SK-N-SH (cell line): Measurements from ENCODE around the gene CDH23. TPM values are rescaled to one million over a fixed set of nuclear protein-coding genes. Genes with fewer than 3 reads are reported as not detected.
A peak's percentile ranks its signal among the peaks of the same experiment; 100 is the strongest.

ENCODE experiments used
- CTCF ChIA-PET: fragments of 300-600, 350-600 bp; formaldehyde crosslinking; extraction: SDS; loops from one replicate; lab custom pipeline; 2021; lab: Yijun Ruan, JAX
- POLR2A ChIA-PET: fragments of 350-600 bp; sonication (Branson Sonifier 250); formaldehyde crosslinking; extraction: SDS; loops from one replicate; lab custom pipeline; 2020; ENCODE audit warnings: antibody characterized with exemption, inconsistent platforms; lab: Yijun Ruan, JAX
- DNase-seq: peaks from one replicate; pipeline ENCODE4 v3.0.0; 2012
- H2AFZ ChIP-seq: fragments of 200-600 bp; sonication (generic); 2 replicates; pipeline ENCODE4 v1.8.1; 2016; ENCODE audit warnings: antibody characterized with exemption, mild to moderate bottlenecking, low read depth
- H3F3A ChIP-seq: fragments of 200-600 bp; sonication (generic); replicated peaks from 2 replicates; pipeline ENCODE3; 2016; ENCODE audit warnings: antibody characterized with exemption, mild to moderate bottlenecking; ENCODE audit not compliant: insufficient read depth
- H3K27ac ChIP-seq, 2 experiments: fragments of 200-500 bp in 1 of 2; fragments of 200-600 bp in 1 of 2; sonication (Bioruptor generic) in 1 of 2; sonication (generic), shearing (Covaris generic) in 1 of 2; 2 replicates each; pipeline versions ENCODE4 v1.5.1 to v1.6.1; 2014 to 2016; ENCODE audit warnings: low read depth in 2 of 2, inconsistent platforms in 1 of 2, low read length in 1 of 2, mild to moderate bottlenecking in 1 of 2, mixed read lengths in 1 of 2
- H3K27me3 ChIP-seq: fragments of 200-600 bp; sonication (generic), shearing (Covaris generic); 2 replicates; pipeline ENCODE4 v1.6.1; 2016; ENCODE audit warnings: mixed run types; ENCODE audit not compliant: insufficient read depth
- H3K36me3 ChIP-seq, 2 experiments: fragments of 200-500 bp in 1 of 2; fragments of 200-600 bp in 1 of 2; sonication (Bioruptor generic) in 1 of 2; sonication (generic) in 1 of 2; replicated peaks in 1 of 2; 2 replicates each; pipeline versions ENCODE3 to v1.5.1; 2014 to 2016; ENCODE audit warnings: low read length in 1 of 2, mild to moderate bottlenecking in 1 of 2; ENCODE audit not compliant: insufficient read depth in 2 of 2, control insufficient read depth in 1 of 2
- H3K4me1 ChIP-seq, 2 experiments: fragments of 200-500 bp in 1 of 2; fragments of 200-600 bp in 1 of 2; sonication (Bioruptor generic) in 1 of 2; sonication (generic), shearing (Covaris generic) in 1 of 2; 2 replicates each; pipeline versions ENCODE4 v1.5.1 to v1.6.1; 2014 to 2016; ENCODE audit warnings: low read depth in 1 of 2, low read length in 1 of 2, mixed run types in 1 of 2; ENCODE audit not compliant: insufficient read depth in 2 of 2, control insufficient read depth in 1 of 2
- H3K4me2 ChIP-seq: fragments of 200-600 bp; sonication (generic), shearing (Covaris generic); 2 replicates; pipeline ENCODE4 v1.6.1; 2017; ENCODE audit warnings: mixed run types
- H3K4me3 ChIP-seq, 2 experiments: fragments of 200-500 bp in 1 of 2; fragments of 200-600 bp in 1 of 2; sonication (Bioruptor generic) in 1 of 2; sonication (generic), shearing (Covaris generic) in 1 of 2; 2 replicates each; pipeline versions ENCODE4 v1.5.1 to v1.8.1; 2014 to 2016; ENCODE audit warnings: low read depth in 2 of 2, inconsistent platforms in 1 of 2, low read length in 1 of 2, mild to moderate bottlenecking in 1 of 2, mixed read lengths in 1 of 2, moderate library complexity in 1 of 2
- H3K79me2 ChIP-seq: fragments of 200-600 bp; sonication (generic); 2 replicates; pipeline ENCODE4 v1.8.1; 2017; ENCODE audit warnings: mild to moderate bottlenecking; ENCODE audit not compliant: insufficient read depth
- H3K9ac ChIP-seq: fragments of 200-600 bp; sonication (generic); 2 replicates; pipeline ENCODE4 v1.6.1; 2017; ENCODE audit warnings: mixed run types
- H3K9me2 ChIP-seq: fragments of 200-600 bp; sonication (generic); 2 replicates; pipeline ENCODE4 v1.6.1; 2017; ENCODE audit warnings: mixed run types
- H3K9me3 ChIP-seq: fragments of 200-600 bp; sonication (generic); 2 replicates; pipeline ENCODE4 v1.6.1; 2017; ENCODE audit warnings: mixed run types, mild to moderate bottlenecking, moderate library complexity
- H4K20me1 ChIP-seq: fragments of 200-600 bp; sonication (generic); 2 replicates; pipeline ENCODE4 v1.6.1; 2017; ENCODE audit warnings: mild to moderate bottlenecking, mixed run types; ENCODE audit not compliant: insufficient read depth
- ELF1 ChIP-seq: IDR thresholded peaks from 2 replicates; pipeline ENCODE4 v1.4.0; 2012
- EZH2phosphoT487 ChIP-seq: fragments of 200-600 bp; sonication (generic); IDR thresholded peaks from 2 replicates; pipeline ENCODE4 v1.6.1; 2017; ENCODE audit warnings: low read depth, mixed run types, mild to moderate bottlenecking, antibody characterized with exemption, moderate library complexity, borderline replicate concordance
- GATA2 ChIP-seq: sonication (generic); formaldehyde crosslinking; IDR thresholded peaks from 2 replicates; pipeline ENCODE4 v1.5.0; 2020; ENCODE audit warnings: mild to moderate bottlenecking, missing genetic modification reagents
- RCOR1 ChIP-seq: fragments of 150-350 bp; IDR thresholded peaks from 2 replicates; pipeline ENCODE4 v1.6.1; 2017; ENCODE audit warnings: antibody characterized with exemption, low read length
- REST ChIP-seq: IDR thresholded peaks from 2 replicates; pipeline ENCODE4 v1.6.1; 2012; ENCODE audit warnings: mild to moderate bottlenecking, low read depth, low read length, moderate library complexity
- YY1 ChIP-seq: IDR thresholded peaks from 2 replicates; pipeline ENCODE4 v1.4.0; 2012; ENCODE audit warnings: low read depth, mild to moderate bottlenecking
- WGBS: methylation state at CpG from one replicate; pipeline ENCODE4 v1.1.6; 2017; ENCODE audit warnings: low lambda C conversion rate; 5-methylcytosine and 5-hydroxymethylcytosine counted together
- polyA plus RNA-seq, 3 experiments: library from polyadenylated mRNA; depleted of rRNA; stranded (reverse); fragments of >200 nt; gene quantifications; 2 replicates each; pipeline ENCODE4 v1.2.3, GENCODE V29; 2012

The CDH23 gene
- polyA plus RNA-seq, 1 of the 3 experiments (the other 2 are of a cell fraction): 0.03 TPM

GRCh38 chr10:71852355-71852937 is 455.7 kb downstream of the CDH23 start:
- TF ChIP-seq EZH2phosphoT487: no peak
- TF ChIP-seq ELF1: no peak
- no peak for TF ChIP-seq GATA2 (CRISPR knock-in tag)
- TF ChIP-seq RCOR1: no peak
- H3K27ac ChIP-seq: no peak overlapping the region
- H3K4me2 ChIP-seq: no peak overlapping the region
- no peak overlapping the region for H3K9ac ChIP-seq
- no peak overlapping the region for H2AFZ ChIP-seq
- H3K27me3 ChIP-seq: no peaks in the 10 kb centered on the region
- H3K4me1 ChIP-seq: peaks cover 13 to 24% of the 10 kb centered on the region in 2 experiments; a peak in 3 of 4 replicates
- WGBS: 89% methylated on average over 11 of the region's 11 CpGs
- ChIA-PET CTCF (interaction anchor here (0.7 kb wide), 1 partner anchor 44 kb away, joined by 3 read pairs; no protein-coding TSS in a partner anchor), POLR2A (interaction anchor here (0.7 to 2.4 kb wide), 2 partner anchors 11 to 31 kb away, joined by 3 to 17 read pairs; no protein-coding TSS in a partner anchor)
- H3K79me2 ChIP-seq: peaks cover 35% of the 10 kb centered on the region
- no peaks in the 10 kb centered on the region for H3K9me2 ChIP-seq
- peaks cover 29% of the 10 kb centered on the region for H4K20me1 ChIP-seq
- peaks cover 0 to 6% of the 10 kb centered on the region in 2 experiments for H3K36me3 ChIP-seq
- DNase-seq: no peak
- H3F3A ChIP-seq: no peaks in the 10 kb centered on the region
- H3K9me3 ChIP-seq: no peaks in the 10 kb centered on the region
- H3K4me3 ChIP-seq: no peak overlapping the region

- TF ChIP-seq YY1 (no peak), REST (peak; percentile 61; the same call in 1 of the 2 replicates)
- TF ChIP-seq, all 33 proteins: peak for 1
- peaks cover 20% of the 10 kb centered on the region for H3K79me2 ChIP-seq
- ChIA-PET CTCF (interaction anchor here (0.8 kb wide), 1 partner anchor 43 kb away, joined by 3 read pairs; no protein-coding TSS in a partner anchor), POLR2A (no interaction called here)
- peaks cover 2% of the 10 kb centered on the region for H3F3A ChIP-seq
- no peak overlapping the region for H3K4me2 ChIP-seq
- no peaks in the 10 kb centered on the region for H3K9me2 ChIP-seq
- no peak overlapping the region for H2AFZ ChIP-seq
- H3K4me1 ChIP-seq: peaks cover 2 to 10% of the 10 kb centered on the region in 2 experiments; a peak in 3 of 4 replicates
- H3K4me3 ChIP-seq: no peak overlapping the region
- DNase-seq: no peak
- H3K9me3 ChIP-seq: no peaks in the 10 kb centered on the region
- peaks cover 13% of the 10 kb centered on the region for H4K20me1 ChIP-seq
- no peak overlapping the region for H3K27ac ChIP-seq
- H3K27me3 ChIP-seq: no peaks in the 10 kb centered on the region
- no peak overlapping the region for H3K9ac ChIP-seq
- WGBS: 75% methylated on average over 5 of the region's 5 CpGs
- H3K36me3 ChIP-seq: no peaks in the 10 kb centered on the region
Observed at GRCh38 chr10:71854031-71854430, 457.3 kb downstream of the CDH23 start.
